IPS-NIHi11 (cell line): Measurements from ENCODE around the gene OAS3.
"Not testable (repeated sequence)": the region's sequence is repeated elsewhere in the genome, so short reads cannot be mapped to it uniquely, and the experiment has no call there.

Experiments
- DNase-seq: peaks from one replicate; pipeline ENCODE4 v3.0.0; 2012; ENCODE audit warnings: mixed read lengths, low spot score

OAS3 gene

GRCh38 chr12:112986291-112986800 is 48.1 kb downstream of the OAS3 start:
- no peak for DNase-seq

- no peak for DNase-seq
Observed at GRCh38 chr12:112987561-112987960, 49.3 kb downstream of the OAS3 start.

GRCh38 chr12:112988224-112988623 is 50.0 kb downstream of the OAS3 start:
- DNase-seq, result no peak

- not testable (repeated sequence) for DNase-seq
Observed at GRCh38 chr12:112988823-112989385, 50.6 kb downstream of the OAS3 start.

GRCh38 chr12:112989806-112990205 is 51.5 kb downstream of the OAS3 start:
- no peak for DNase-seq

- peak; percentile 87 for DNase-seq
Observed at GRCh38 chr12:112992541-112993398, 54.5 kb downstream of the OAS3 start.

GRCh38 chr12:112995008-112995407 is 56.7 kb downstream of the OAS3 start:
- no peak for DNase-seq

- DNase-seq, result no peak
Observed at GRCh38 chr12:112996501-112996900, 58.2 kb downstream of the OAS3 start.

- DNase-seq, result no peak
Observed at GRCh38 chr12:112997506-112997905, 59.2 kb downstream of the OAS3 start.

GRCh38 chr12:112998987-112999767 is 60.9 kb downstream of the OAS3 start:
- no peak for DNase-seq

- no peak for DNase-seq
Observed at GRCh38 chr12:113000433-113000832, 62.2 kb downstream of the OAS3 start.

GRCh38 chr12:113002155-113002554 is 63.9 kb downstream of the OAS3 start:
- DNase-seq, result no peak

GRCh38 chr12:113002676-113003075 is 64.4 kb downstream of the OAS3 start:
- no peak for DNase-seq

- no peak for DNase-seq
Observed at GRCh38 chr12:113003636-113004035, 65.4 kb downstream of the OAS3 start.

GRCh38 chr12:113005762-113006161 is 67.5 kb downstream of the OAS3 start:
- DNase-seq, result peak; percentile 54

- DNase-seq, result no peak
Observed at GRCh38 chr12:113006206-113006605, 67.9 kb downstream of the OAS3 start.

GRCh38 chr12:113006641-113007040 is 68.4 kb downstream of the OAS3 start:
- DNase-seq, result no peak

GRCh38 chr12:113007166-113007565 is 68.9 kb downstream of the OAS3 start:
- no peak for DNase-seq

- no peak for DNase-seq
Observed at GRCh38 chr12:113010701-113011100, 72.4 kb downstream of the OAS3 start.

GRCh38 chr12:113014565-113014964 is 76.3 kb downstream of the OAS3 start:
- no peak for DNase-seq

- no peak for DNase-seq
Observed at GRCh38 chr12:113016796-113017195, 78.5 kb downstream of the OAS3 start.

- no peak for DNase-seq
Observed at GRCh38 chr12:113019025-113019424, 80.8 kb downstream of the OAS3 start.

GRCh38 chr12:113021500-113021899 is 83.2 kb downstream of the OAS3 start:
- DNase-seq, result no peak
